Natural killer cell (primary cell): ENCODE measurements around the gene AZU1. TPM values are rescaled to one million over a fixed set of nuclear protein-coding genes. Genes with fewer than 3 reads are reported as not detected.

Experiments
- ATAC-seq, 3 donors: fragments of 150-1000 bp in 2 of 3; fragments of 200-7000 bp in 1 of 3; cut with Tn5 transposase; 1 replicate in 1 of 3; 2 replicates in 2 of 3; pipeline ENCODE4 v1.10.0; 2021; ENCODE audit warnings: mild to moderate bottlenecking in 2 of 3, moderate library complexity in 2 of 3
- DNase-seq, 2 donors: peaks; one replicate each; pipeline versions ENCODE4 v3.0.0 to v3.0.0-alpha.2; 2013 to 2021; ENCODE audit warnings: mixed read lengths in 1 of 2
- H3K27ac ChIP-seq: one replicate; pipeline ENCODE4 v1.5.1; 2013; ENCODE audit warnings: mild to moderate bottlenecking, low read length
- H3K27me3 ChIP-seq: one replicate; pipeline ENCODE4 v1.6.1; 2013; ENCODE audit warnings: low read length; ENCODE audit not compliant: control insufficient read depth, insufficient read depth
- H3K36me3 ChIP-seq: one replicate; pipeline ENCODE4 v1.6.1; 2013; ENCODE audit warnings: low read length; ENCODE audit not compliant: control insufficient read depth, insufficient read depth
- H3K4me1 ChIP-seq: one replicate; pipeline ENCODE4 v1.6.1; 2013; ENCODE audit warnings: low read length; ENCODE audit not compliant: control insufficient read depth, insufficient read depth
- H3K4me3 ChIP-seq: one replicate; pipeline ENCODE4 v1.5.1; 2013; ENCODE audit warnings: low read length
- H3K9me3 ChIP-seq: one replicate; pipeline ENCODE4 v1.6.1; 2013; ENCODE audit warnings: low read length; ENCODE audit not compliant: control insufficient read depth, insufficient read depth
- H3K27ac Mint-ChIP-seq, 2 donors: one replicate each; pipeline ENCODE4 v1.8.0; 2022; ENCODE audit warnings: mild to moderate bottlenecking in 2 of 2, mixed read lengths in 2 of 2, moderate library complexity in 1 of 2
- H3K27me3 Mint-ChIP-seq, 2 donors: one replicate each; pipeline ENCODE4 v1.8.0; 2022; ENCODE audit warnings: low read depth in 2 of 2, mixed read lengths in 2 of 2
- H3K36me3 Mint-ChIP-seq: one replicate; pipeline ENCODE4 v1.8.0; 2022; ENCODE audit warnings: mixed read lengths
- H3K4me1 Mint-ChIP-seq, 2 donors: one replicate each; pipeline ENCODE4 v1.8.0; 2022; ENCODE audit warnings: mixed read lengths in 2 of 2
- H3K4me3 Mint-ChIP-seq: one replicate; pipeline ENCODE4 v1.8.0; 2022; ENCODE audit warnings: mild to moderate bottlenecking, moderate library complexity, mixed read lengths
- H3K9me3 Mint-ChIP-seq, 2 donors: one replicate each; pipeline ENCODE4 v1.8.0; 2022; ENCODE audit warnings: mixed read lengths in 2 of 2
- CTCF ChIP-seq: fragments of 200-600 bp; IDR thresholded peaks from one replicate; pipeline ENCODE4 v1.8.0; 2022; ENCODE audit warnings: antibody characterized with exemption
- WGBS: methylation state at CpG from one replicate; pipeline ENCODE4 v1.1.7; 2013; ENCODE audit warnings: missing lambda C conversion rate; ENCODE audit not compliant: insufficient coverage; 5-methylcytosine and 5-hydroxymethylcytosine counted together
- intact Hi-C: fragments of 100-400 bp; cut with micrococcal nuclease; formaldehyde crosslinking; loops from one replicate; pipeline ENCODE4 v1.14.2; 2022
- total RNA-seq, 4 donors: library from RNA; stranded (reverse); fragments of 120-200 nt in 1 of 4; gene quantifications; one replicate each; pipeline versions ENCODE4 v1.2.3 to v1.2.4, GENCODE V29; 2013 to 2022

Gene AZU1
- total RNA-seq, 3 donors from 2014 or later (not counting 1 experiment from before 2014, with no cell fraction given): 0.87 to 2.5 (median 1.8) TPM

- ATAC-seq (no peak), DNase-seq (no peak)
- Histone ChIP-seq H3K27me3 (no peaks in the 10 kb centered on the region), H3K9me3 (no peaks in the 10 kb centered on the region), H3K4me1 (peaks cover 20% of the 10 kb centered on the region), H3K36me3 (peaks cover 18% of the 10 kb centered on the region), H3K4me3 (no peak overlapping the region), H3K27ac (no peak overlapping the region)
- peak overlapping the region; percentile 6 for H3K4me3 Mint-ChIP-seq
- no peaks in the 10 kb centered on the region for H3K27me3 Mint-ChIP-seq
- no peaks in the 10 kb centered on the region for H3K36me3 Mint-ChIP-seq
- H3K4me1 Mint-ChIP-seq: peaks cover 0 to 14% of the 10 kb centered on the region in 2 donors
- H3K27ac Mint-ChIP-seq: no peak overlapping the region
- H3K9me3 Mint-ChIP-seq: no peaks in the 10 kb centered on the region
- WGBS: 94% methylated on average over 25 of the region's 29 CpGs
- intact Hi-C loops: no loop called here
- no peak for TF ChIP-seq CTCF
These were observed 41.9 kb downstream of the AZU1 start for GRCh38 chr19:869245-870177.

GRCh38 chr19:870314-870713 is 42.7 kb downstream of the AZU1 start:
- H3K36me3 Mint-ChIP-seq: no peaks in the 10 kb centered on the region
- intact Hi-C loops: no loop called here
- H3K4me1 ChIP-seq: peaks cover 20% of the 10 kb centered on the region
- peak overlapping the region in 1 of 2 donors; percentile 6 for H3K27ac Mint-ChIP-seq
- TF ChIP-seq CTCF: no peak
- H3K27ac ChIP-seq: no peak overlapping the region
- ATAC-seq (no peak), DNase-seq (no peak)
- H3K36me3 ChIP-seq: peaks cover 18% of the 10 kb centered on the region
- peaks cover 0 to 14% of the 10 kb centered on the region in 2 donors for H3K4me1 Mint-ChIP-seq
- H3K27me3 Mint-ChIP-seq: no peaks in the 10 kb centered on the region
- H3K9me3 ChIP-seq: no peaks in the 10 kb centered on the region
- no peaks in the 10 kb centered on the region for H3K27me3 ChIP-seq
- H3K4me3 Mint-ChIP-seq: peak overlapping the region; percentile 6
- H3K4me3 ChIP-seq: no peak overlapping the region
- no peaks in the 10 kb centered on the region for H3K9me3 Mint-ChIP-seq
- 97% methylated on average over 7 of the region's 8 CpGs for whole genome bisulfite sequencing

DNA sequence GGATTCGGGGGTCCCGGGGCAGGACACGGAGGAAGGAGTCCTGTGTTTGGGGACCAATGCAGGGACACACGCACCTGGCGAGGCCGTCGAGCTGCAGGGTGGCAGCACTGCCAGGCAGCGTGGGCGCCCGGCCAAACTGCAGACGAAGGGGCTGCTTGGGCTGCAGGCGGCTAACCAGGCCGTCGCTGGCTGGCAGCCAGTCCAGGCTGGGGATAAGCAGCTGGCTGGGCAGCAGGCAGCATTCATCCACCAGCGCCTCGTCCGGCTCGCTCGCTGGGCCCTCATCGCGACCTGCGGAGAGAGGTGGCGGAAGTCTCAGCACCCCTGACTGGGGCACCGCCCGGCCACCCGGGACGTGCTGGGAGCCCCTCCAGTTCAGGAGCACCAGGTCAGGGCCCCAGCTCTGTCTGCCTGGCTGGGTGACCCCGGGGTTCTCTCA is 43.3 kb downstream of the AZU1 start:
- no peak overlapping the region for H3K4me3 ChIP-seq
- H3K27ac ChIP-seq: no peak overlapping the region
- Mint-ChIP-seq H3K9me3 (no peaks in the 10 kb centered on the region), H3K4me3 (no peak overlapping the region), H3K36me3 (no peaks in the 10 kb centered on the region), H3K27ac (no peak overlapping the region), H3K27me3 (no peaks in the 10 kb centered on the region), H3K4me1 (peaks cover 0 to 14% of the 10 kb centered on the region in 2 donors)
- peaks cover 20% of the 10 kb centered on the region for H3K4me1 ChIP-seq
- no peaks in the 10 kb centered on the region for H3K27me3 ChIP-seq
- TF ChIP-seq CTCF: no peak
- no peaks in the 10 kb centered on the region for H3K9me3 ChIP-seq
- 98% methylated on average over 28 of the region's 28 CpGs for WGBS
- no peak for ATAC-seq
- peaks cover 18% of the 10 kb centered on the region for H3K36me3 ChIP-seq
- intact Hi-C loops: no loop called here
- no peak for DNase-seq
